GM12878 (cell line): ENCODE measurements around the gene TRIP4. TPM values are rescaled to one million over a fixed set of nuclear protein-coding genes. Genes with fewer than 3 reads are reported as not detected.

Source experiments
- BACH1 ChIP-seq: fragments of 450-650 bp; IDR thresholded peaks from 2 replicates; pipeline ENCODE4 v1.6.1; 2017; ENCODE audit warnings: mild to moderate bottlenecking, borderline replicate concordance
- CBFB ChIP-seq: IDR thresholded peaks from 2 replicates; pipeline ENCODE4 v1.6.1; 2016; ENCODE audit warnings: antibody characterized with exemption, low read depth
- CHD1 ChIP-seq: IDR thresholded peaks from 2 replicates; pipeline ENCODE4 v1.6.1; 2012; ENCODE audit warnings: low read depth, low read length, improper control_type of control experiment
- HDAC6 ChIP-seq: fragments of 200-600 bp; sonication (generic); IDR thresholded peaks from one replicate; pipeline ENCODE4 v1.8.0; 2017; ENCODE audit warnings: antibody characterized with exemption; ENCODE audit not compliant: unreplicated experiment
- RFX5 ChIP-seq: IDR thresholded peaks from 2 replicates; pipeline ENCODE4 v1.6.1; 2011; ENCODE audit warnings: low read depth, low read length, improper control_type of control experiment
- SMAD5 ChIP-seq: IDR thresholded peaks from 2 replicates; pipeline ENCODE4 v1.6.1; 2016; ENCODE audit warnings: antibody characterized with exemption, low read depth
- TCF12 ChIP-seq: IDR thresholded peaks from 2 replicates; pipeline ENCODE4 v1.6.1; 2011; ENCODE audit warnings: low read depth, mild to moderate bottlenecking, low read length
- TCF3 ChIP-seq: IDR thresholded peaks from 2 replicates; pipeline ENCODE4 v1.6.1; 2012; ENCODE audit warnings: low read depth, mild to moderate bottlenecking, low read length, borderline replicate concordance; ENCODE audit not compliant: insufficient read depth
- ZNF207 ChIP-seq: fragments of 450-650 bp; IDR thresholded peaks from 2 replicates; pipeline ENCODE4 v1.6.1; 2014; ENCODE audit warnings: antibody characterized with exemption, mild to moderate bottlenecking, borderline replicate concordance
- ZNF24 ChIP-seq: fragments of 450-650 bp; IDR thresholded peaks from 2 replicates; pipeline ENCODE4 v1.6.1; 2017; ENCODE audit warnings: antibody characterized with exemption, mild to moderate bottlenecking
- polyA plus RNA-seq, 11 experiments: library from polyadenylated mRNA; depleted of rRNA in 4 of 11; unstranded in 6 of 11; stranded (reverse) in 5 of 11; fragments of >200 nt; fragmentation: Nextera tagmentation in 4 of 11; fragmentation: Illumina TruSeq in 1 of 11; extraction: Ambion mirVana in 4 of 11; extraction: Trizol in 1 of 11; gene quantifications; 1 replicate in 1 of 11; 2 replicates in 10 of 11; pipeline versions ENCODE4 v1.2.1 to v1.2.3, GENCODE V29; 2011 to 2016; ENCODE audit warnings: inconsistent platforms in 2 of 11, missing spikeins in 2 of 11, low read depth in 1 of 11
- total RNA-seq, 4 experiments: library from RNA; depleted of rRNA in 3 of 4; stranded (reverse); fragments of >200 nt in 3 of 4; fragmentation: Illumina TruSeq in 1 of 4; extraction: Trizol in 1 of 4; gene quantifications; 2 replicates each; pipeline versions ENCODE4 v1.2.1 to v1.2.3, GENCODE V29; 2013 to 2021
- TF ChIP-seq, protein P1 (sequence below): fragments of 450-650 bp; IDR thresholded peaks from 2 replicates; pipeline ENCODE4 v1.6.1; 2018; ENCODE audit warnings: mild to moderate bottlenecking, low read depth, moderate library complexity; ENCODE audit not compliant: partially characterized antibody
- TF ChIP-seq, protein P2 (sequence below): fragments of 450-650 bp; IDR thresholded peaks from 2 replicates; pipeline ENCODE4 v1.6.1; 2017; ENCODE audit warnings: borderline replicate concordance
- TF ChIP-seq, protein P3 (sequence below): IDR thresholded peaks from 2 replicates; pipeline ENCODE4 v1.6.1; 2012; ENCODE audit warnings: low read length, inconsistent platforms
- TF ChIP-seq, protein P4 (sequence below): IDR thresholded peaks from 2 replicates; pipeline ENCODE4 v1.6.1; 2011; ENCODE audit warnings: low read depth, mild to moderate bottlenecking, low read length, moderate library complexity, borderline replicate concordance; ENCODE audit errors: extremely low read depth
- TF ChIP-seq, protein P5 (sequence below): fragments of 450-650 bp; IDR thresholded peaks from 2 replicates; pipeline ENCODE4 v1.6.1; 2017; ENCODE audit warnings: mild to moderate bottlenecking, moderate library complexity
- TF ChIP-seq, protein P6 (sequence below): IDR thresholded peaks from 2 replicates; pipeline ENCODE4 v1.6.1; 2011; ENCODE audit warnings: low read depth, low read length, improper control_type of control experiment, borderline replicate concordance

Gene TRIP4
- total and polyA plus RNA-seq, 10 of the 15 experiments (the other 5 are each of a cell fraction or from before 2014, with no cell fraction given), result 6.4 to 24.5 (median 20.0) TPM

DNA sequence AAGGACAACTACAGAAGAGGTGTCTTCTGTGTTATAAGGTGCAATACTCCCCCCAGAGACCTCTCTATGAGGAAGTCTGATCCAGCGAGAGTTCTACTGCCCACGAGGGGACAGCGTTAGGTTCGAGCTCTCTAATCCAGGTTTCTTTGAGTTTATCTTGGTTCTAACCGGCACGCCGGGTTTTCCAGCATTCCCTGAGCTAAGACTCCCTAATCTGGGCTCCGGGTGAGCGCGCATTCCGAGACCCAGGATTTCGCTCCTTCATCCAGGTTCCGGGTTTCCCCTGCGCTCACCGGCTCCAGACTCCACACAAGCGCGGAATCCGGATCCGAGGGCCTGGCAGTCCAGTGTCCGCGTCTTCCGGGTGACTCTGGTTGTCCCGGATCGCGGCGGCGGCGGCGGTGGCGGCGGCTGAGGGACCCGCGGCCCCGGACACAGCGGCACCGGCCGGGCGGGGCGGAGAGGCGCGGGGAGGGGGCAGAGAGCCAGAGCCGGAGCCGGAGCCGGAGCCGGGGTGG is 72.6 kb downstream of the TRIP4 start, which contains the start of gene ZNF609 (continued):
- TF ChIP-seq TCF3, result no peak
- peak; percentile 29; the same call in 1 of the 2 replicates for TF ChIP-seq RFX5
- 0 out of 2 replicates have a peak, but pooled peaks have one; percentile 51 for TF ChIP-seq CBFB
- TF ChIP-seq ZNF207, result peak; percentile 85
- TF ChIP-seq BACH1, result peak; percentile 69; the same call in 1 of the 2 replicates
- TF ChIP-seq, protein P1, sequence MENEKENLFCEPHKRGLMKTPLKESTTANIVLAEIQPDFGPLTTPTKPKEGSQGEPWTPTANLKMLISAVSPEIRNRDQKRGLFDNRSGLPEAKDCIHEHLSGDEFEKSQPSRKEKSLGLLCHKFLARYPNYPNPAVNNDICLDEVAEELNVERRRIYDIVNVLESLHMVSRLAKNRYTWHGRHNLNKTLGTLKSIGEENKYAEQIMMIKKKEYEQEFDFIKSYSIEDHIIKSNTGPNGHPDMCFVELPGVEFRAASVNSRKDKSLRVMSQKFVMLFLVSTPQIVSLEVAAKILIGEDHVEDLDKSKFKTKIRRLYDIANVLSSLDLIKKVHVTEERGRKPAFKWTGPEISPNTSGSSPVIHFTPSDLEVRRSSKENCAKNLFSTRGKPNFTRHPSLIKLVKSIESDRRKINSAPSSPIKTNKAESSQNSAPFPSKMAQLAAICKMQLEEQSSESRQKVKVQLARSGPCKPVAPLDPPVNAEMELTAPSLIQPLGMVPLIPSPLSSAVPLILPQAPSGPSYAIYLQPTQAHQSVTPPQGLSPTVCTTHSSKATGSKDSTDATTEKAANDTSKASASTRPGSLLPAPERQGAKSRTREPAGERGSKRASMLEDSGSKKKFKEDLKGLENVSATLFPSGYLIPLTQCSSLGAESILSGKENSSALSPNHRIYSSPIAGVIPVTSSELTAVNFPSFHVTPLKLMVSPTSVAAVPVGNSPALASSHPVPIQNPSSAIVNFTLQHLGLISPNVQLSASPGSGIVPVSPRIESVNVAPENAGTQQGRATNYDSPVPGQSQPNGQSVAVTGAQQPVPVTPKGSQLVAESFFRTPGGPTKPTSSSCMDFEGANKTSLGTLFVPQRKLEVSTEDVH, result peak; percentile 28
- TF ChIP-seq ZNF24, result 0 out of 2 replicates have a peak, but pooled peaks have one; percentile 61
- TF ChIP-seq, protein P2, sequence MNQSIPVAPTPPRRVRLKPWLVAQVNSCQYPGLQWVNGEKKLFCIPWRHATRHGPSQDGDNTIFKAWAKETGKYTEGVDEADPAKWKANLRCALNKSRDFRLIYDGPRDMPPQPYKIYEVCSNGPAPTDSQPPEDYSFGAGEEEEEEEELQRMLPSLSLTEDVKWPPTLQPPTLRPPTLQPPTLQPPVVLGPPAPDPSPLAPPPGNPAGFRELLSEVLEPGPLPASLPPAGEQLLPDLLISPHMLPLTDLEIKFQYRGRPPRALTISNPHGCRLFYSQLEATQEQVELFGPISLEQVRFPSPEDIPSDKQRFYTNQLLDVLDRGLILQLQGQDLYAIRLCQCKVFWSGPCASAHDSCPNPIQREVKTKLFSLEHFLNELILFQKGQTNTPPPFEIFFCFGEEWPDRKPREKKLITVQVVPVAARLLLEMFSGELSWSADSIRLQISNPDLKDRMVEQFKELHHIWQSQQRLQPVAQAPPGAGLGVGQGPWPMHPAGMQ, result no peak
- TF ChIP-seq, protein P3, sequence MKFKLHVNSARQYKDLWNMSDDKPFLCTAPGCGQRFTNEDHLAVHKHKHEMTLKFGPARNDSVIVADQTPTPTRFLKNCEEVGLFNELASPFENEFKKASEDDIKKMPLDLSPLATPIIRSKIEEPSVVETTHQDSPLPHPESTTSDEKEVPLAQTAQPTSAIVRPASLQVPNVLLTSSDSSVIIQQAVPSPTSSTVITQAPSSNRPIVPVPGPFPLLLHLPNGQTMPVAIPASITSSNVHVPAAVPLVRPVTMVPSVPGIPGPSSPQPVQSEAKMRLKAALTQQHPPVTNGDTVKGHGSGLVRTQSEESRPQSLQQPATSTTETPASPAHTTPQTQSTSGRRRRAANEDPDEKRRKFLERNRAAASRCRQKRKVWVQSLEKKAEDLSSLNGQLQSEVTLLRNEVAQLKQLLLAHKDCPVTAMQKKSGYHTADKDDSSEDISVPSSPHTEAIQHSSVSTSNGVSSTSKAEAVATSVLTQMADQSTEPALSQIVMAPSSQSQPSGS, result no peak
- no peak; the same call in 1 of the 2 replicates for TF ChIP-seq SMAD5
- no peak for TF ChIP-seq HDAC6
- peak; percentile 61; the same call in 1 of the 2 replicates for TF ChIP-seq TCF12
- 0 out of 2 replicates have a peak, but pooled peaks have one; percentile 56 for TF ChIP-seq CHD1
- TF ChIP-seq, protein P4, sequence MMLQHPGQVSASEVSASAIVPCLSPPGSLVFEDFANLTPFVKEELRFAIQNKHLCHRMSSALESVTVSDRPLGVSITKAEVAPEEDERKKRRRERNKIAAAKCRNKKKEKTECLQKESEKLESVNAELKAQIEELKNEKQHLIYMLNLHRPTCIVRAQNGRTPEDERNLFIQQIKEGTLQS, result no peak
- TF ChIP-seq, protein P5, sequence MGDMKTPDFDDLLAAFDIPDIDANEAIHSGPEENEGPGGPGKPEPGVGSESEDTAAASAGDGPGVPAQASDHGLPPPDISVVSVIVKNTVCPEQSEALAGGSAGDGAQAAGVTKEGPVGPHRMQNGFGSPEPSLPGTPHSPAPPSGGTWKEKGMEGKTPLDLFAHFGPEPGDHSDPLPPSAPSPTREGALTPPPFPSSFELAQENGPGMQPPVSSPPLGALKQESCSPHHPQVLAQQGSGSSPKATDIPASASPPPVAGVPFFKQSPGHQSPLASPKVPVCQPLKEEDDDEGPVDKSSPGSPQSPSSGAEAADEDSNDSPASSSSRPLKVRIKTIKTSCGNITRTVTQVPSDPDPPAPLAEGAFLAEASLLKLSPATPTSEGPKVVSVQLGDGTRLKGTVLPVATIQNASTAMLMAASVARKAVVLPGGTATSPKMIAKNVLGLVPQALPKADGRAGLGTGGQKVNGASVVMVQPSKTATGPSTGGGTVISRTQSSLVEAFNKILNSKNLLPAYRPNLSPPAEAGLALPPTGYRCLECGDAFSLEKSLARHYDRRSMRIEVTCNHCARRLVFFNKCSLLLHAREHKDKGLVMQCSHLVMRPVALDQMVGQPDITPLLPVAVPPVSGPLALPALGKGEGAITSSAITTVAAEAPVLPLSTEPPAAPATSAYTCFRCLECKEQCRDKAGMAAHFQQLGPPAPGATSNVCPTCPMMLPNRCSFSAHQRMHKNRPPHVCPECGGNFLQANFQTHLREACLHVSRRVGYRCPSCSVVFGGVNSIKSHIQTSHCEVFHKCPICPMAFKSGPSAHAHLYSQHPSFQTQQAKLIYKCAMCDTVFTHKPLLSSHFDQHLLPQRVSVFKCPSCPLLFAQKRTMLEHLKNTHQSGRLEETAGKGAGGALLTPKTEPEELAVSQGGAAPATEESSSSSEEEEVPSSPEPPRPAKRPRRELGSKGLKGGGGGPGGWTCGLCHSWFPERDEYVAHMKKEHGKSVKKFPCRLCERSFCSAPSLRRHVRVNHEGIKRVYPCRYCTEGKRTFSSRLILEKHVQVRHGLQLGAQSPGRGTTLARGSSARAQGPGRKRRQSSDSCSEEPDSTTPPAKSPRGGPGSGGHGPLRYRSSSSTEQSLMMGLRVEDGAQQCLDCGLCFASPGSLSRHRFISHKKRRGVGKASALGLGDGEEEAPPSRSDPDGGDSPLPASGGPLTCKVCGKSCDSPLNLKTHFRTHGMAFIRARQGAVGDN, result peak; percentile 52; the same call in 1 of the 2 replicates
- TF ChIP-seq, protein P6, sequence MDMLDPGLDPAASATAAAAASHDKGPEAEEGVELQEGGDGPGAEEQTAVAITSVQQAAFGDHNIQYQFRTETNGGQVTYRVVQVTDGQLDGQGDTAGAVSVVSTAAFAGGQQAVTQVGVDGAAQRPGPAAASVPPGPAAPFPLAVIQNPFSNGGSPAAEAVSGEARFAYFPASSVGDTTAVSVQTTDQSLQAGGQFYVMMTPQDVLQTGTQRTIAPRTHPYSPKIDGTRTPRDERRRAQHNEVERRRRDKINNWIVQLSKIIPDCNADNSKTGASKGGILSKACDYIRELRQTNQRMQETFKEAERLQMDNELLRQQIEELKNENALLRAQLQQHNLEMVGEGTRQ, result no peak
